ENCODE measurements around the gene CSMD2.
"Not testable (repeated sequence)": the region's sequence is repeated elsewhere in the genome, so short reads cannot be mapped to it uniquely, and the experiment has no call there.

Gene CSMD2

DNA sequence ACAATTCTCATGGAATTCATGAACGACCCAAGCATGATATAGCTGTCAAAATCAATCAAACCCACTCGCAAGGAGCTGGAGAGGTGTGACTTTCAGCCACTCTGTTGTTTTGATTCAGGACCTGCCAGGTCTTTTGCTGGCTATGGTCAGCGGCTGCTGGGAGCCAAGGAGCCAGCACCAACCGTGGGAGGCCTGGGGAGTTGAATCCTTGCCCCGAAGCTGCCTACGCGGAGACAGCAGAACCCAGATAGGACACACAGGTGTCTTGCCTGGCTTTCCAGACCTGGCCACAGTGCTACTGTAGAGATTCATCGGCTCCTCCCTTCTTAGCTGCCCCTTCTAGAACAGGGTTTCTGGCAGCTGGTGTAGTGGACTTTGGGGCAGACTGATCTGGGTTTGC lies 649.9 kb downstream of the CSMD2 start:
- no peak for ATAC-seq
- TF ChIP-seq CSDC2 (CRISPR knock-in tag; IDR thresholded peaks at IDR 0.05) (no peak), ZC3H10 (CRISPR knock-in tag; IDR thresholded peaks at IDR 0.05) (no peak), ARNTL (CRISPR knock-in tag; IDR thresholded peaks at IDR 0.05; ENCODE audit: borderline replicate concordance, low read depth) (no peak), PPARA (CRISPR knock-in tag; IDR thresholded peaks at IDR 0.05; ENCODE audit: borderline replicate concordance) (no peak), OSR1 (CRISPR knock-in tag; IDR thresholded peaks at IDR 0.05) (no peak), ZFP3 (CRISPR knock-in tag; IDR thresholded peaks at IDR 0.05) (no peak)
- TF ChIP-seq, protein P1, sequence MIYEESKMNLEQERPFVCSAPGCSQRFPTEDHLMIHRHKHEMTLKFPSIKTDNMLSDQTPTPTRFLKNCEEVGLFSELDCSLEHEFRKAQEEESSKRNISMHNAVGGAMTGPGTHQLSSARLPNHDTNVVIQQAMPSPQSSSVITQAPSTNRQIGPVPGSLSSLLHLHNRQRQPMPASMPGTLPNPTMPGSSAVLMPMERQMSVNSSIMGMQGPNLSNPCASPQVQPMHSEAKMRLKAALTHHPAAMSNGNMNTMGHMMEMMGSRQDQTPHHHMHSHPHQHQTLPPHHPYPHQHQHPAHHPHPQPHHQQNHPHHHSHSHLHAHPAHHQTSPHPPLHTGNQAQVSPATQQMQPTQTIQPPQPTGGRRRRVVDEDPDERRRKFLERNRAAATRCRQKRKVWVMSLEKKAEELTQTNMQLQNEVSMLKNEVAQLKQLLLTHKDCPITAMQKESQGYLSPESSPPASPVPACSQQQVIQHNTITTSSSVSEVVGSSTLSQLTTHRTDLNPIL (CRISPR knock-in tag; IDR thresholded peaks at IDR 0.05; ENCODE audit: low read depth) = no peak
- TF ChIP-seq, protein P2, sequence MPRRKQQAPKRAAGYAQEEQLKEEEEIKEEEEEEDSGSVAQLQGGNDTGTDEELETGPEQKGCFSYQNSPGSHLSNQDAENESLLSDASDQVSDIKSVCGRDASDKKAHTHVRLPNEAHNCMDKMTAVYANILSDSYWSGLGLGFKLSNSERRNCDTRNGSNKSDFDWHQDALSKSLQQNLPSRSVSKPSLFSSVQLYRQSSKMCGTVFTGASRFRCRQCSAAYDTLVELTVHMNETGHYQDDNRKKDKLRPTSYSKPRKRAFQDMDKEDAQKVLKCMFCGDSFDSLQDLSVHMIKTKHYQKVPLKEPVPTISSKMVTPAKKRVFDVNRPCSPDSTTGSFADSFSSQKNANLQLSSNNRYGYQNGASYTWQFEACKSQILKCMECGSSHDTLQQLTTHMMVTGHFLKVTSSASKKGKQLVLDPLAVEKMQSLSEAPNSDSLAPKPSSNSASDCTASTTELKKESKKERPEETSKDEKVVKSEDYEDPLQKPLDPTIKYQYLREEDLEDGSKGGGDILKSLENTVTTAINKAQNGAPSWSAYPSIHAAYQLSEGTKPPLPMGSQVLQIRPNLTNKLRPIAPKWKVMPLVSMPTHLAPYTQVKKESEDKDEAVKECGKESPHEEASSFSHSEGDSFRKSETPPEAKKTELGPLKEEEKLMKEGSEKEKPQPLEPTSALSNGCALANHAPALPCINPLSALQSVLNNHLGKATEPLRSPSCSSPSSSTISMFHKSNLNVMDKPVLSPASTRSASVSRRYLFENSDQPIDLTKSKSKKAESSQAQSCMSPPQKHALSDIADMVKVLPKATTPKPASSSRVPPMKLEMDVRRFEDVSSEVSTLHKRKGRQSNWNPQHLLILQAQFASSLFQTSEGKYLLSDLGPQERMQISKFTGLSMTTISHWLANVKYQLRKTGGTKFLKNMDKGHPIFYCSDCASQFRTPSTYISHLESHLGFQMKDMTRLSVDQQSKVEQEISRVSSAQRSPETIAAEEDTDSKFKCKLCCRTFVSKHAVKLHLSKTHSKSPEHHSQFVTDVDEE (CRISPR knock-in tag; IDR thresholded peaks at IDR 0.05) = no peak

DNA sequence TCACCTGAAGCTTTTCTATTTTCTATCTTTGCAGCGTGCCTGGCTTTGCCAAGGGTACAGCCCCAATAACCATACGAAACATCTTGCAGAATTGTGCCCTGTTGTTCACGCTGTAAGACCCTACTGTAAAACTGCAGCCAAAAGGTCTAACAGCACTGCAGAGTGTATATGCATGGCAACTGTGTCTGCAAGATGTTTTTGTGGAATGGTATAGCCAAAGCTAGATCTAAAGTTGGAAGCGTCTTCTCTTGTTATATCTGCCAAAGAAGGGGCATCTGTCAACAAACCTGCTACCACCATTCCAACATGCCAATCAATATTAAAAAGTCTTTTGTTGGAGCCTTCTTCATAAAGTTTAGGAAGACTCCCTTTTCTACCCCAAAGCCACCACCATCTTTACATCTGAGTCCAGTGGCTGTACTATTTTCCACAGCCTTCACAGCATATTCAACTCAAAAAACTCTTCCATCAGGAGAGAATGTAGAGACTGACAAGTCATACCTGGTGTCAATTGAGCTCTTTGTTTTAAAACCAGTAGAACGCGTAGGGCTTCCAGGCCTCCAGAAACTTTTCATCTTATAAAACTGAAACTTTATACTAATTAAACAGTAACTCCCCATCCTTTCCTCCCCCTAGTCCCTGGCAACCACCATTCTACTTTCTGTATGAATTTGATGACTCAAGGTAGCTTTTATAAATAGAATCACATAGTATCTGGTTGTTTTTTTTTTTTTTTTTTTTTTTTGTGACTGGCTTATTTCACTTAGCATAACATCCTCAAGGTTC lies 652.6 kb downstream of the CSMD2 start:
- TF ChIP-seq, protein P3, sequence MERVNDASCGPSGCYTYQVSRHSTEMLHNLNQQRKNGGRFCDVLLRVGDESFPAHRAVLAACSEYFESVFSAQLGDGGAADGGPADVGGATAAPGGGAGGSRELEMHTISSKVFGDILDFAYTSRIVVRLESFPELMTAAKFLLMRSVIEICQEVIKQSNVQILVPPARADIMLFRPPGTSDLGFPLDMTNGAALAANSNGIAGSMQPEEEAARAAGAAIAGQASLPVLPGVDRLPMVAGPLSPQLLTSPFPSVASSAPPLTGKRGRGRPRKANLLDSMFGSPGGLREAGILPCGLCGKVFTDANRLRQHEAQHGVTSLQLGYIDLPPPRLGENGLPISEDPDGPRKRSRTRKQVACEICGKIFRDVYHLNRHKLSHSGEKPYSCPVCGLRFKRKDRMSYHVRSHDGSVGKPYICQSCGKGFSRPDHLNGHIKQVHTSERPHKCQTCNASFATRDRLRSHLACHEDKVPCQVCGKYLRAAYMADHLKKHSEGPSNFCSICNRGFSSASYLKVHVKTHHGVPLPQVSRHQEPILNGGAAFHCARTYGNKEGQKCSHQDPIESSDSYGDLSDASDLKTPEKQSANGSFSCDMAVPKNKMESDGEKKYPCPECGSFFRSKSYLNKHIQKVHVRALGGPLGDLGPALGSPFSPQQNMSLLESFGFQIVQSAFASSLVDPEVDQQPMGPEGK (CRISPR knock-in tag; IDR thresholded peaks at IDR 0.05; ENCODE audit: borderline replicate concordance) = no peak
- TF ChIP-seq, protein P4, sequence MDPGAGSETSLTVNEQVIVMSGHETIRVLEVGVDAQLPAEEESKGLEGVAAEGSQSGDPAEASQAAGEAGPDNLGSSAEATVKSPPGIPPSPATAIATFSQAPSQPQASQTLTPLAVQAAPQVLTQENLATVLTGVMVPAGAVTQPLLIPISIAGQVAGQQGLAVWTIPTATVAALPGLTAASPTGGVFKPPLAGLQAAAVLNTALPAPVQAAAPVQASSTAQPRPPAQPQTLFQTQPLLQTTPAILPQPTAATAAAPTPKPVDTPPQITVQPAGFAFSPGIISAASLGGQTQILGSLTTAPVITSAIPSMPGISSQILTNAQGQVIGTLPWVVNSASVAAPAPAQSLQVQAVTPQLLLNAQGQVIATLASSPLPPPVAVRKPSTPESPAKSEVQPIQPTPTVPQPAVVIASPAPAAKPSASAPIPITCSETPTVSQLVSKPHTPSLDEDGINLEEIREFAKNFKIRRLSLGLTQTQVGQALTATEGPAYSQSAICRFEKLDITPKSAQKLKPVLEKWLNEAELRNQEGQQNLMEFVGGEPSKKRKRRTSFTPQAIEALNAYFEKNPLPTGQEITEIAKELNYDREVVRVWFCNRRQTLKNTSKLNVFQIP (CRISPR knock-in tag; IDR thresholded peaks at IDR 0.05; ENCODE audit: borderline replicate concordance, low read depth) = no peak
- TF ChIP-seq SNAI2 (CRISPR knock-in tag; IDR thresholded peaks at IDR 0.05) (no peak), CSDC2 (CRISPR knock-in tag; IDR thresholded peaks at IDR 0.05) (no peak), ZC3H10 (CRISPR knock-in tag; IDR thresholded peaks at IDR 0.05) (no peak), RARB (CRISPR knock-in tag; IDR thresholded peaks at IDR 0.05) (no peak), BACH2 (CRISPR knock-in tag; IDR thresholded peaks at IDR 0.05; ENCODE audit: borderline replicate concordance) (no peak), OSR1 (CRISPR knock-in tag; IDR thresholded peaks at IDR 0.05) (no peak), ZFP30 (CRISPR knock-in tag; IDR thresholded peaks at IDR 0.05) (no peak), ISL1 (CRISPR knock-in tag; IDR thresholded peaks at IDR 0.05) (no peak), ZFP3 (CRISPR knock-in tag; IDR thresholded peaks at IDR 0.05) (no peak), ZNF8 (CRISPR knock-in tag; IDR thresholded peaks at IDR 0.05) (no peak), TCF4 (CRISPR knock-in tag; IDR thresholded peaks at IDR 0.05; ENCODE audit: borderline replicate concordance) (no peak), PPARA (CRISPR knock-in tag; IDR thresholded peaks at IDR 0.05; ENCODE audit: borderline replicate concordance) (no peak), ZNF565 (CRISPR knock-in tag; conservative IDR thresholded peaks at IDR 0.05; ENCODE audit: low read depth) (no peak), ESRRG (CRISPR knock-in tag; IDR thresholded peaks at IDR 0.05) (no peak), GLIS3 (CRISPR knock-in tag; IDR thresholded peaks at IDR 0.05) (no peak), TOX (CRISPR knock-in tag; IDR thresholded peaks at IDR 0.05; ENCODE audit: borderline replicate concordance) (no peak)
- TF ChIP-seq, protein P5, sequence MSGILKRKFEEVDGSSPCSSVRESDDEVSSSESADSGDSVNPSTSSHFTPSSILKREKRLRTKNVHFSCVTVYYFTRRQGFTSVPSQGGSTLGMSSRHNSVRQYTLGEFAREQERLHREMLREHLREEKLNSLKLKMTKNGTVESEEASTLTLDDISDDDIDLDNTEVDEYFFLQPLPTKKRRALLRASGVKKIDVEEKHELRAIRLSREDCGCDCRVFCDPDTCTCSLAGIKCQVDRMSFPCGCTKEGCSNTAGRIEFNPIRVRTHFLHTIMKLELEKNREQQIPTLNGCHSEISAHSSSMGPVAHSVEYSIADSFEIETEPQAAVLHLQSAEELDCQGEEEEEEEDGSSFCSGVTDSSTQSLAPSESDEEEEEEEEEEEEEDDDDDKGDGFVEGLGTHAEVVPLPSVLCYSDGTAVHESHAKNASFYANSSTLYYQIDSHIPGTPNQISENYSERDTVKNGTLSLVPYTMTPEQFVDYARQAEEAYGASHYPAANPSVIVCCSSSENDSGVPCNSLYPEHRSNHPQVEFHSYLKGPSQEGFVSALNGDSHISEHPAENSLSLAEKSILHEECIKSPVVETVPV (CRISPR knock-in tag; IDR thresholded peaks at IDR 0.05) = no peak
- TF ChIP-seq, protein P1 (CRISPR knock-in tag; IDR thresholded peaks at IDR 0.05; ENCODE audit: low read depth) = no peak

DNA sequence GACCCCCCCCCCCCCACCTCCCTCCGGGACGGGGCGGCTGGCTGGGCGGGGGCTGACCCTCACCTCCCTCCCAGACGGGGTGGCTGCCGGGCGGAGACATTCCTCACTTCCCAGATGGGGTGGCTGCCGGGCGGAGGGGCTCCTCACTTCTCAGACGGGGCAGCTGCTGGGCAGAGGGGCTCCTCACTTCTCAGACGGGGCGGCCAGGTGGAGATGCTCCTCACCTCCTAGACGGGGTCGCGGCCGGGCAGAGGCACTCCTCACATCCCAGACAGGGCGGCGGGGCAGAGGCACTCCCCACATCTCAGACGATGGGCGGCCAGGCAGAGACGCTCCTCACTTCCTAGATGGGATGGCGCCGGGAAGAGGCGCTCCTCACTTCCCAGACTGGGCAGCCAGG lies 655.8 kb downstream of the CSMD2 start:
- ATAC-seq = not testable (repeated sequence)

More for the DNA sequence above, 652.6 kb downstream of the CSMD2 start:
- ATAC-seq = no peak

All from SK-N-SH treated with all-trans-retinoic acid at 6 μM for 48 hours (cell line).